Endothelial cell of umbilical vein (primary cell): Measurements from ENCODE around the gene ARMC3. TPM values are rescaled to one million over a fixed set of nuclear protein-coding genes. Genes with fewer than 3 reads are reported as not detected.

Experiments
- BruUV-seq: library from RNA; stranded (reverse); fragments of 400-500 nt; replicated peaks from 2 replicates; lab custom pipeline; 2021; lab: Mats Ljungman, UMichigan
- CTCF ChIA-PET: fragments of 300-600, 350-600 bp; sonication (Branson Sonifier 250); formaldehyde crosslinking; loops from one replicate; lab custom pipeline; 2021; ENCODE audit warnings: antibody characterized with exemption, inconsistent platforms; lab: Charles Lee
- POLR2A ChIA-PET: fragments of 300-600, 350-600 bp; sonication (Branson Sonifier 250); formaldehyde crosslinking; loops from one replicate; lab custom pipeline; 2021; ENCODE audit warnings: antibody characterized with exemption, inconsistent platforms; lab: Charles Lee
- DNase-seq: peaks from one replicate; pipeline ENCODE4 v3.0.0-alpha.2; 2011; ENCODE audit warnings: low read depth, low spot score
- FAIRE-seq: peaks from 2 replicates; lab custom pipeline; 2011; peaks lifted over from hg19 to GRCh38; lab: Jason Lieb, UNC
- H2AFZ ChIP-seq: 2 replicates; pipeline ENCODE4 v1.6.0; 2012; ENCODE audit warnings: low read depth, low read length, control low read depth, inconsistent platforms
- H3K27ac ChIP-seq: 2 replicates; pipeline ENCODE4 v1.5.1; 2011; ENCODE audit warnings: low read depth, mild to moderate bottlenecking, control low read depth, low read length, moderate library complexity; ENCODE audit not compliant: insufficient read depth
- H3K27me3 ChIP-seq, 2 experiments: 2 replicates each; pipeline versions ENCODE4 v1.6.0 to v1.6.1; 2011; ENCODE audit warnings: low read length in 2 of 2, mixed read lengths in 1 of 2; ENCODE audit not compliant: control insufficient read depth in 2 of 2, insufficient read depth in 2 of 2
- H3K36me3 ChIP-seq, 2 experiments: 2 replicates in 1 of 2; 3 replicates in 1 of 2; pipeline ENCODE4 v1.5.1; 2011; ENCODE audit warnings: low read length in 2 of 2, mild to moderate bottlenecking in 1 of 2, moderate library complexity in 1 of 2; ENCODE audit not compliant: control insufficient read depth in 2 of 2, insufficient read depth in 2 of 2; ENCODE audit errors: extremely low read depth in 1 of 2
- H3K4me1 ChIP-seq: 3 replicates; pipeline ENCODE4 v1.5.1; 2011; ENCODE audit warnings: mild to moderate bottlenecking, low read length; ENCODE audit not compliant: control insufficient read depth, insufficient read depth; ENCODE audit errors: extremely low read depth
- H3K4me2 ChIP-seq: 2 replicates; pipeline ENCODE4 v1.6.1; 2011; ENCODE audit warnings: low read length, control low read depth, mixed read lengths; ENCODE audit not compliant: insufficient read depth
- H3K4me3 ChIP-seq, 3 experiments: fragments of 200-600 bp in 1 of 3; sonication (generic), shearing (Covaris generic) in 1 of 3; replicated peaks in 1 of 3; 2 replicates each; pipeline ENCODE4 v1.5.1; 2011 to 2016; ENCODE audit warnings: control low read depth in 3 of 3, low read length in 3 of 3, mild to moderate bottlenecking in 2 of 3, inconsistent platforms in 1 of 3, low read depth in 1 of 3, moderate library complexity in 1 of 3; ENCODE audit not compliant: insufficient read depth in 1 of 3
- H3K79me2 ChIP-seq: 2 replicates; pipeline ENCODE4 v1.6.0; 2012; ENCODE audit warnings: low read length, inconsistent platforms; ENCODE audit not compliant: control insufficient read depth, insufficient read depth
- H3K9ac ChIP-seq: replicated peaks from 2 replicates; pipeline ENCODE3; 2011; ENCODE audit warnings: low read length, control low read depth; ENCODE audit not compliant: insufficient read depth; ENCODE audit errors: extremely low read depth
- H3K9me1 ChIP-seq: replicated peaks from 3 replicates; pipeline ENCODE4 v1.6.0; 2011; ENCODE audit warnings: mild to moderate bottlenecking, low read length; ENCODE audit not compliant: control insufficient read depth, insufficient read depth; ENCODE audit errors: extremely low read depth
- H3K9me3 ChIP-seq: replicated peaks from 2 replicates; pipeline ENCODE4 v1.5.1; 2012; ENCODE audit warnings: low read length, inconsistent platforms; ENCODE audit not compliant: control insufficient read depth, insufficient read depth
- H4K20me1 ChIP-seq: replicated peaks from 2 replicates; pipeline ENCODE3; 2011; ENCODE audit warnings: mild to moderate bottlenecking, low read length; ENCODE audit not compliant: control insufficient read depth, insufficient read depth; ENCODE audit errors: extremely low read depth
- EZH2 ChIP-seq: IDR thresholded peaks from 2 replicates; pipeline ENCODE4 v1.6.1; 2012; ENCODE audit warnings: borderline replicate concordance, low read depth, mild to moderate bottlenecking, moderate library complexity, low read length, inconsistent platforms; ENCODE audit not compliant: severe bottlenecking
- FOS ChIP-seq: IDR thresholded peaks from 2 replicates; pipeline ENCODE4 v1.6.1; 2011; ENCODE audit warnings: mild to moderate bottlenecking, low read length, moderate library complexity, borderline replicate concordance; ENCODE audit not compliant: insufficient read depth
- GATA2 ChIP-seq: IDR thresholded peaks from 2 replicates; pipeline ENCODE4 v1.7.0; 2011; ENCODE audit warnings: low read depth, mild to moderate bottlenecking, moderate library complexity, mixed read lengths, low read length; ENCODE audit not compliant: insufficient read length, insufficient read depth
- JUN ChIP-seq: IDR thresholded peaks from 2 replicates; pipeline ENCODE4 v1.6.1; 2011; ENCODE audit warnings: borderline replicate concordance, low read depth; ENCODE audit not compliant: insufficient read length, insufficient read depth
- MYC ChIP-seq: IDR thresholded peaks from one replicate; pipeline ENCODE4 v1.6.1; 2011; ENCODE audit warnings: mild to moderate bottlenecking, low read depth, low read length
- POLR2A ChIP-seq: IDR thresholded peaks from 2 replicates; pipeline ENCODE4 v1.6.1; 2012; ENCODE audit warnings: low read depth, mild to moderate bottlenecking, control low read depth, low read length
- POLR2AphosphoS5 ChIP-seq: IDR thresholded peaks from 2 replicates; pipeline ENCODE4 v1.6.1; 2012; ENCODE audit warnings: low read depth, mild to moderate bottlenecking, control low read depth, low read length, moderate library complexity; ENCODE audit not compliant: insufficient read depth
- dilution Hi-C: fragments of 300-500 bp; cut with MboI; formaldehyde crosslinking; loops from one replicate; pipeline ENCODE4 v1.15.0; 2019; ENCODE audit warnings: low sequenced_read_pairs; ENCODE audit not compliant: extremely low pct_ligation_motif_present
- intact Hi-C: fragments of 100-400 bp; cut with micrococcal nuclease; formaldehyde crosslinking; loops from one replicate; pipeline ENCODE4 v1.10.0; 2022
- polyA plus RNA-seq, 4 experiments: library from polyadenylated mRNA; depleted of rRNA in 3 of 4; stranded (reverse) in 3 of 4; unstranded in 1 of 4; fragments of >200 nt; gene quantifications; 2 replicates each; pipeline versions ENCODE4 v1.2.1 to v1.2.3, GENCODE V29; 2011 to 2012; ENCODE audit warnings: missing spikeins in 1 of 4
- total RNA-seq: library from RNA; stranded (reverse); gene quantifications from 2 replicates; pipeline ENCODE4 v1.2.3, GENCODE V29; 2021
- TF ChIP-seq, protein P1 (sequence below): IDR thresholded peaks from 2 replicates; pipeline ENCODE4 v1.6.1; 2011; ENCODE audit not compliant: insufficient read depth, insufficient read length
- TF ChIP-seq, protein P2 (sequence below), 2 donors: IDR thresholded peaks; 1 replicate in 1 of 2; 2 replicates in 1 of 2; pipeline ENCODE4 v1.5.1; 2011; ENCODE audit warnings: low read length in 2 of 2, mild to moderate bottlenecking in 2 of 2, moderate library complexity in 2 of 2, control low read depth in 1 of 2, inconsistent platforms in 1 of 2, low read depth in 1 of 2; ENCODE audit not compliant: insufficient read depth in 1 of 2; ENCODE audit errors: extremely low read depth in 1 of 2

ARMC3 gene
- total and polyA plus RNA-seq, 2 donors (not counting 3 experiments of a cell fraction or from before 2014, with no cell fraction given) = not detected

DNA sequence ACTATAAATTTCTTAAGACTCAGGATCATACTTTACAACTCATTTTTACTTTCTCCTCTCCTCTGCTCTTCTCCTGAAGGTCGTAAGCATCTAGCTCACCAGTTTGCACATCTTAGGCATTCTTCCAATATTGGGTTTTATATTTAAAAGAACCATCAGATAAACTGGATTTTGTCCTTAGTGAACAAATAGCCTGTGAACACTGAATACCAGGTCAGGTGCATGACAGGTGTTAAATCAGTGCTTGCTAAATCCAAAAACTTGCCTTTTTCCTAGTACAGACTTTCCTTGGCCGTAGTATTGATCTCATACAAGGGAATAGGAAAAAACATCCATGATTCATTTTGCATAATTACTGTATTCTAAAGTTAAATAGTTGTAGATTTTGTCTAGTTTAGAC lies 53.0 kb downstream of the ARMC3 start:
- Histone ChIP-seq H3K9me1 (no peaks in the 10 kb centered on the region), H3K4me1 (no peaks in the 10 kb centered on the region), H3K27ac (no peak overlapping the region), H3K4me3 (no peak overlapping the region), H2AFZ (no peak overlapping the region), H3K36me3 (no peaks in the 10 kb centered on the region), H3K79me2 (no peaks in the 10 kb centered on the region), H3K9ac (no peak overlapping the region), H3K4me2 (no peak overlapping the region), H3K27me3 (peaks cover 8 to 35% of the 10 kb centered on the region in 2 experiments), H3K9me3 (no peaks in the 10 kb centered on the region), H4K20me1 (no peaks in the 10 kb centered on the region)
- POLR2A ChIA-PET = no interaction called here
- CTCF ChIA-PET = interaction anchor here (1.4 to 2.1 kb wide), 2 partner anchors 8 to 406 kb away, joined by 5 to 7 read pairs; no protein-coding TSS in a partner anchor
- intact Hi-C loops = loop anchor here (10.0 kb wide), 1 partner anchor 1246 kb away; no protein-coding TSS in a partner anchor
- DNase-seq (no peak), FAIRE-seq (no peak)
- TF ChIP-seq, protein P1, sequence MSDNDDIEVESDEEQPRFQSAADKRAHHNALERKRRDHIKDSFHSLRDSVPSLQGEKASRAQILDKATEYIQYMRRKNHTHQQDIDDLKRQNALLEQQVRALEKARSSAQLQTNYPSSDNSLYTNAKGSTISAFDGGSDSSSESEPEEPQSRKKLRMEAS = no peak
- TF ChIP-seq, protein P2, sequence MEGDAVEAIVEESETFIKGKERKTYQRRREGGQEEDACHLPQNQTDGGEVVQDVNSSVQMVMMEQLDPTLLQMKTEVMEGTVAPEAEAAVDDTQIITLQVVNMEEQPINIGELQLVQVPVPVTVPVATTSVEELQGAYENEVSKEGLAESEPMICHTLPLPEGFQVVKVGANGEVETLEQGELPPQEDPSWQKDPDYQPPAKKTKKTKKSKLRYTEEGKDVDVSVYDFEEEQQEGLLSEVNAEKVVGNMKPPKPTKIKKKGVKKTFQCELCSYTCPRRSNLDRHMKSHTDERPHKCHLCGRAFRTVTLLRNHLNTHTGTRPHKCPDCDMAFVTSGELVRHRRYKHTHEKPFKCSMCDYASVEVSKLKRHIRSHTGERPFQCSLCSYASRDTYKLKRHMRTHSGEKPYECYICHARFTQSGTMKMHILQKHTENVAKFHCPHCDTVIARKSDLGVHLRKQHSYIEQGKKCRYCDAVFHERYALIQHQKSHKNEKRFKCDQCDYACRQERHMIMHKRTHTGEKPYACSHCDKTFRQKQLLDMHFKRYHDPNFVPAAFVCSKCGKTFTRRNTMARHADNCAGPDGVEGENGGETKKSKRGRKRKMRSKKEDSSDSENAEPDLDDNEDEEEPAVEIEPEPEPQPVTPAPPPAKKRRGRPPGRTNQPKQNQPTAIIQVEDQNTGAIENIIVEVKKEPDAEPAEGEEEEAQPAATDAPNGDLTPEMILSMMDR (IDR thresholded peaks at IDR 0.05; ENCODE audit: extremely low read depth in 1 of 2, insufficient read depth in 1 of 2, low read depth in 1 of 2, low read length in 2 of 2) = no peak
- TF ChIP-seq POLR2A (no peak), JUN (no peak)
- dilution Hi-C loops = no loop called here
- BruUV-seq = no TSS peak

DNA sequence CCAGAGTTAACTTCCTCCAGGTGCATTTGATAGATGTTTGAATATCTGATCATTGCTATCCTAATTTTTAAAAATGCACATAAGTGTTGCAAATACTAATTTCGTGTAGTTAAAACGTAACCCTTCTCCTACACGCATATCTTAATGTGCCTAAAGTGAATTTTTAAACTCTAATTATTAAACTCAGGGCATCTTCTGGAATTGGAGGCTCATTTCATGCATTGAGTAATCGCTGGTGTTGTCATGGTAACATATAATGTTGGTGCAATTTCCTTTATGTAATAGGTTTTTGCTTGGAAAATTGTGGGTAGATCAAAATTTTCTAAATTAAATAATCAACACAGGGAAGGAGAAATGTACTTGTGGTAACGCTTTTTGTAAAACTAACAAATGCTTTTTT lies 56.2 kb downstream of the ARMC3 start:
- no peak overlapping the region for H3K4me2 ChIP-seq
- FAIRE-seq (no peak), DNase-seq (no peak)
- no peaks in the 10 kb centered on the region for H4K20me1 ChIP-seq
- BruUV-seq = no TSS peak
- H3K4me1 ChIP-seq = no peaks in the 10 kb centered on the region
- no peak overlapping the region for H3K9ac ChIP-seq
- POLR2A ChIA-PET = no interaction called here
- H3K9me1 ChIP-seq = no peaks in the 10 kb centered on the region
- H3K4me3 ChIP-seq = no peak overlapping the region
- CTCF ChIA-PET = interaction anchor here (0.7 to 0.9 kb wide), 2 partner anchors 410 to 433 kb away, joined by 3 read pairs; no protein-coding TSS in a partner anchor
- intact Hi-C loops = loop anchor here (10.0 kb wide), 1 partner anchor 1249 kb away; no protein-coding TSS in a partner anchor
- H3K27me3 ChIP-seq = peaks cover 3 to 24% of the 10 kb centered on the region in 2 experiments
- TF ChIP-seq FOS (no peak), POLR2AphosphoS5 (no peak), EZH2 (no peak), GATA2 (no peak), JUN (no peak), POLR2A (no peak), MYC (no peak)
- TF ChIP-seq, protein P2 (IDR thresholded peaks at IDR 0.05; ENCODE audit: extremely low read depth in 1 of 2, insufficient read depth in 1 of 2, low read depth in 1 of 2, low read length in 2 of 2) = no peak
- TF ChIP-seq, protein P1 = no peak
- no peaks in the 10 kb centered on the region for H3K79me2 ChIP-seq
- H2AFZ ChIP-seq = no peak overlapping the region
- dilution Hi-C loops = no loop called here
- H3K9me3 ChIP-seq = no peaks in the 10 kb centered on the region
- no peaks in the 10 kb centered on the region for H3K36me3 ChIP-seq
- no peak overlapping the region for H3K27ac ChIP-seq
